SH-SY5Y (cell line): ENCODE results near the gene TM6SF1.

Experiments used
- GATA2 ChIP-seq: IDR thresholded peaks from 2 replicates; pipeline ENCODE4 v1.6.1; 2011; ENCODE audit warnings: mild to moderate bottlenecking, low read depth, low read length
- GATA3 ChIP-seq: IDR thresholded peaks from 2 replicates; pipeline ENCODE4 v1.6.1; 2011; ENCODE audit warnings: low read depth, mild to moderate bottlenecking, low read length, moderate library complexity

- TF ChIP-seq GATA3 (no peak), GATA2 (no peak)
Measured at GRCh38 chr15:83067638-83067962, 39.8 kb upstream of the TM6SF1 start.
